Measurements from ENCODE around the gene CTSS. TPM values are rescaled to one million over a fixed set of nuclear protein-coding genes. Genes with fewer than 3 reads are reported as not detected.

The CTSS gene
- polyA plus RNA-seq, 1 experiment: 1.1 TPM

- Histone ChIP-seq H3K36me3 (ENCODE audit: control insufficient read depth, insufficient read depth, low read length) (no peaks in the 10 kb centered on the region), H3K27me3 (ENCODE audit: control insufficient read depth, insufficient read depth, low read length) (no peaks in the 10 kb centered on the region), H3K4me3 (ENCODE audit: low read depth, low read length) (no peak overlapping the region)
- DNase-seq (ENCODE audit: low read depth): peak; percentile 59
- ChIA-PET CTCF (interaction anchor here (0.7 to 1.3 kb wide), 2 partner anchors 19 to 206 kb away, joined by 3 read pairs; no protein-coding TSS in a partner anchor), POLR2A (interaction anchor here (0.6 kb wide), 1 partner anchor 17 kb away, joined by 10 read pairs; no protein-coding TSS in a partner anchor)
- TF ChIP-seq, protein P1, sequence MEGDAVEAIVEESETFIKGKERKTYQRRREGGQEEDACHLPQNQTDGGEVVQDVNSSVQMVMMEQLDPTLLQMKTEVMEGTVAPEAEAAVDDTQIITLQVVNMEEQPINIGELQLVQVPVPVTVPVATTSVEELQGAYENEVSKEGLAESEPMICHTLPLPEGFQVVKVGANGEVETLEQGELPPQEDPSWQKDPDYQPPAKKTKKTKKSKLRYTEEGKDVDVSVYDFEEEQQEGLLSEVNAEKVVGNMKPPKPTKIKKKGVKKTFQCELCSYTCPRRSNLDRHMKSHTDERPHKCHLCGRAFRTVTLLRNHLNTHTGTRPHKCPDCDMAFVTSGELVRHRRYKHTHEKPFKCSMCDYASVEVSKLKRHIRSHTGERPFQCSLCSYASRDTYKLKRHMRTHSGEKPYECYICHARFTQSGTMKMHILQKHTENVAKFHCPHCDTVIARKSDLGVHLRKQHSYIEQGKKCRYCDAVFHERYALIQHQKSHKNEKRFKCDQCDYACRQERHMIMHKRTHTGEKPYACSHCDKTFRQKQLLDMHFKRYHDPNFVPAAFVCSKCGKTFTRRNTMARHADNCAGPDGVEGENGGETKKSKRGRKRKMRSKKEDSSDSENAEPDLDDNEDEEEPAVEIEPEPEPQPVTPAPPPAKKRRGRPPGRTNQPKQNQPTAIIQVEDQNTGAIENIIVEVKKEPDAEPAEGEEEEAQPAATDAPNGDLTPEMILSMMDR (IDR thresholded peaks at IDR 0.05; ENCODE audit: insufficient read depth, low read depth, low read length): no peak
Measured at GRCh38 chr1:150764617-150765101, 919 bp downstream of the CTSS start.

GRCh38 chr1:150763018-150763417, 2.6 kb downstream of the CTSS start:
- ChIA-PET POLR2A (no interaction called here), CTCF (interaction anchor here (1.3 kb wide), 1 partner anchor 17 kb away, joined by 3 read pairs; no protein-coding TSS in a partner anchor)

DNA sequence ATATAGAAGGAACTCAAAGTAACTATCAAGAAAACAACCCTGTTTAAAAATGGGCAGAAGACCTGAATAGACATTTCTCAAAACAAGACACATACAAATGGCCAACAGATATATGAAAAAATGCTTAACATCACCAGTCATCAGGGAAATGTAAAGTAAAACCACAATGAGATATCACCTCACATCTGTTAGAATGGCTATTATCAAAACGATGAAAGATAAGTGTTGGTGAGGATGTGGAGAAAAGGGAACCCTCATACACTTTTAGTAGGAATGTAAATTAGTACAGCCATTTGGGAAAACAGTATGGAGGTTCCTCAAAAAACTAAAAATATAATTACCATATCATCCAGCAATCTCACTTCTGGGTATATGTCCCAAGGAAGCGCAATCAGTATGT, 3.0 kb downstream of the CTSS start:
- POLR2A ChIA-PET: no interaction called here
- CTCF ChIA-PET: no interaction called here
- Histone ChIP-seq H3K27me3 (ENCODE audit: control insufficient read depth, insufficient read depth, low read length) (no peaks in the 10 kb centered on the region; the same call in 1 of the 2 replicates), H3K4me3 (ENCODE audit: low read depth, low read length) (no peak overlapping the region), H3K36me3 (ENCODE audit: control insufficient read depth, insufficient read depth, low read length) (no peaks in the 10 kb centered on the region)
- TF ChIP-seq, protein P1 (IDR thresholded peaks at IDR 0.05; ENCODE audit: insufficient read depth, low read depth, low read length): no peak
- no peak for DNase-seq (ENCODE audit: low read depth)

More at GRCh38 chr1:150763018-150763417, 2.6 kb downstream of the CTSS start:
- no peaks in the 10 kb centered on the region for H3K36me3 ChIP-seq (ENCODE audit: control insufficient read depth, insufficient read depth, low read length)
- TF ChIP-seq, protein P1 (IDR thresholded peaks at IDR 0.05; ENCODE audit: insufficient read depth, low read depth, low read length): no peak
- H3K27me3 ChIP-seq (ENCODE audit: control insufficient read depth, insufficient read depth, low read length): no peaks in the 10 kb centered on the region; the same call in 1 of the 2 replicates
- no peak for DNase-seq (ENCODE audit: low read depth)
- no peak overlapping the region for H3K4me3 ChIP-seq (ENCODE audit: low read depth, low read length)

GRCh38 chr1:150761801-150762200, 3.8 kb downstream of the CTSS start:
- TF ChIP-seq, protein P1 (IDR thresholded peaks at IDR 0.05; ENCODE audit: insufficient read depth, low read depth, low read length): no peak
- DNase-seq (ENCODE audit: low read depth): no peak
- no peaks in the 10 kb centered on the region for H3K36me3 ChIP-seq (ENCODE audit: control insufficient read depth, insufficient read depth, low read length)
- H3K4me3 ChIP-seq (ENCODE audit: low read depth, low read length): no peak overlapping the region
- CTCF ChIA-PET: no interaction called here
- POLR2A ChIA-PET: no interaction called here
- H3K27me3 ChIP-seq (ENCODE audit: control insufficient read depth, insufficient read depth, low read length): no peaks in the 10 kb centered on the region; the same call in 1 of the 2 replicates

- Histone ChIP-seq H3K4me3 (ENCODE audit: low read depth, low read length) (no peak overlapping the region), H3K27me3 (ENCODE audit: control insufficient read depth, insufficient read depth, low read length) (no peaks in the 10 kb centered on the region; the same call in 1 of the 2 replicates), H3K36me3 (ENCODE audit: control insufficient read depth, insufficient read depth, low read length) (no peaks in the 10 kb centered on the region)
- DNase-seq (ENCODE audit: low read depth): no peak
- POLR2A ChIA-PET: no interaction called here
- CTCF ChIA-PET: no interaction called here
- TF ChIP-seq, protein P1 (IDR thresholded peaks at IDR 0.05; ENCODE audit: insufficient read depth, low read depth, low read length): no peak
Measured at GRCh38 chr1:150760013-150760412, 5.6 kb downstream of the CTSS start.
